Activated naive CD4-positive, alpha-beta T cell treated with Interleukin-2 at 50 U/mL for 16 hours (primary cell): ENCODE data around the gene KRTAP12-1.
"Not testable (repeated sequence)": the region's sequence is repeated elsewhere in the genome, so short reads cannot be mapped to it uniquely, and the experiment has no call there.

ENCODE experiments used
- DNase-seq: peaks from one replicate; pipeline ENCODE4 v3.0.0-alpha.2; 2020

KRTAP12-1 gene

DNA sequence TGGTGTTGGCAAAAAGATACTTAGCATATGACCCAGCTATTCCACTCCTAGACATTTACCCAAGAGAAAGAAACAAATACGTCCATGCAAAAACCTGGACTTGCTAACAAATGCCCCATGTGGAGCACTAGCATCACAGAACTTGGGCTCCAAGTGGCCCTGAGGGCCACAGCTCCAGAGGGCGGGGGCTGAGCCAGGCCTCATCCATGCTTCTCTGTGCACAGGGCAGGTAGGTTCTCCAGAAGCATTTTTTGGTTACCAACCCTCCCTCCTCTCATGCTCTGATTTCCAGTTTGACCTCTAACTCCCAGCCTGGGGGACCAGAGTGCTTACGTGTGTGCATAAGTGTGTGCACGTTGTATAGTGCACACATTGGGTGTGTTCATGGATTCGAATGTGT lies 17.3 kb downstream of the KRTAP12-1 start:
- DNase-seq: no peak

DNA sequence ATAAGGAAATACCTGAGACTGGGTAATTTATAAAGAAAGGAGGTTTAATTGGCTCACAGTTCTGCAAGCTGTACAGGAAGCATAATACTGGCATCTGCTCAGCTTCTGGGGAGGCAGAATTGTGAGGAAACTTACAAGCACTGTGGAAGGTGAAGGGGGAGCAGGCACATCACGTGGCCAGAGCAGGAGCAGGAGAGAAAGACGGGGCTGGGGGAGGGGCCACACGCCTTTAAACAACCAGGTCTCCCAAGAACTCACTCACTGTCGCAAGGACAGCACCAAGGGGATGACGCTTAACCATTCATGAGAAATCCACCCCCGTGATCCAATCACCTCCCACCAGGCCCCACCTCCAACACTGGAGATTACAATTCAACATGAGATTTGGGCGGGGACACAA lies 20.4 kb downstream of the KRTAP12-1 start:
- DNase-seq: not testable (repeated sequence)

DNA sequence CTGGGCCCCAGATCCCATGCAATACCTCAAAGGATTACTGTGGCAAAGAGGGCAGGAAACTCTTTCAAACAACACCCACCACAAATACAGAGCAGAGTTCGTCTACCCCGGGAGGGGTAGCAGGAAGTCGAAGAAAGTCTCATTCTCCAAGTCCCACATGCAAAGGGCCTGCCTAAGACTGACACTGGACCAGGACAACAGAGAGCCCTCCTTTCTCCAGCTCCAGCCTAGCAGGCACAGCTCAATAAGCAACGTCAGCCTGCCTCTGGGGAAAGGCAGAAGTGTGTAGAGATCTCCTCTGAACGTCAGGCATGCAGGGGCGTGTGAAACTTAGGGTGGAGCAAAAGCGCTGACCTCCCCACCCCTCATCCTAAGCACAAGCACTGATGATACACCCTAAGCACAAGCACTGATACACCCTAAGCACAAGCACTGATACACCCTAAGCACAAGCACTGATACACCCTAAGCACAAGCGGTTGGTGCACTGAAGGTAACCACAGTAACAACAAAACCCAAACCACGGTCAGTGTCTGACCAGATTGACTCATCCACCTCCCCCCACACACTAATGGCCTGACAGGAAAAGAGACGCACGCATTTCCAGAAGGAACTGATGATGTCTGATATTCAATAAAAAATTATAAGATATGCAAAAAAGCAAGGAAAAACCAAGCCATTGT lies 22.9 kb downstream of the KRTAP12-1 start:
- no peak for DNase-seq

DNA sequence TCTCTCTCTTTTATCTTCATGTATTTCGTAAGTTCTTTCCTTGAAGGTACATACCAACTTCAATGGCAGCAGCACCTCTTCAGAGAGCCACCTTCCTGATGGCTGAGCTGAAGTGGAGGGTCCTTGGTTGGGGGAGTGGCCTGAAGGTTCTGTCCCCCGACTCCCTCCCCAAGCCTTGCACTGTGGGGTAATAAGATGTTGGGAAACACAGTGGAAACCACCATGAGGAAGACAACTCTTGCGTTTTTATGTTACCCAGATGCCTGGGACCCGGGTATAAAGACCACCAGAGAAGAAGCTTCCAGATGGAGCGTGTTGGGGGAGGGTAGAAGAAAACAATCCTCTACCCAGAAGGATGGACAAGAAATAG lies 23.4 kb downstream of the KRTAP12-1 start:
- DNase-seq: no peak

DNA sequence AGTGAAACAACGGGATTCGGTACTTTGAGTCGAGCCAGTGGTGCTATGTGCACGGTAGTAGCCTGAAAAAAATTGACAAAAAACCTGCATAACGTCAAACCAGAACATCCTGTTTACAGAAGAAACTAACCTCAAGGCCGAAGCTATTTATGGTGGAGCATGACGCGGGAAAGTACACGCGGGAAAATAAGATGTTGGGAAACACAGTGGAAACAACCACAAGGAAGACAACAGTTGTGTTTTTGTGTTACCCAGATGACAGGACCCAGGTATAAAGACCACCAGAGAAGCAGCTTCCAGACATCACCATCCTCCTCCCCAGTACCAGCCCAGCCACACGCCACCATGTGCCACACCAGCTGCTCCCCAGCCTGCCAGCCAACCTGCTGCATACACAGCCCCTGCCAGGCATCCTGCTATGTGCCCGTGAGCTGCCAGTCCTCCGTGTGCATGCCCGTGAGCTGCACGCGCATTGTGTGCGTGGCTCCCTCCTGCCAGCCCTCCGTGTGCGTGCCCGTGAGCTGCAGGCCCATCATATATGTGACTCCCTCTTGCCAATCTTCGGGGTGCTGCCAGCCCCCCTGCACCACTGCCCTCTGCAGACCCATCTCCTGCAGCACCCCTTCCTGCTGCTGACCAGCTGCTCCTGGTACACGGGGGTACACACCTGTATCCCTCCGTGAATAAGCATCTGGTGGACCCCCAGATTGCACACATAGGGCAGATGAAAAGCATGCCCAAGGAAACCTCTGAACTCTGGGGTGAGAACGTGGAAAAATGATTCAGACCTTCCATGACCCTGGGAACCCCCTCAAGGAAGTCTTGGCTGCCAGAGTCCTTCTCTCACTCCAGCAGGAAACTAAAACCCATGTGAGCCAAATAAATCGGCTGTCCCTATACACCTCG lies 24.1 kb downstream of the KRTAP12-1 start, which contains the start of gene KRTAP12-3:
Gene KRTAP12-3 (plus strand): TSS at position 298 of the 906 bp plus-strand sequence. CDS start 48 bp downstream, at position 346.
- peak; percentile 33 for DNase-seq

DNA sequence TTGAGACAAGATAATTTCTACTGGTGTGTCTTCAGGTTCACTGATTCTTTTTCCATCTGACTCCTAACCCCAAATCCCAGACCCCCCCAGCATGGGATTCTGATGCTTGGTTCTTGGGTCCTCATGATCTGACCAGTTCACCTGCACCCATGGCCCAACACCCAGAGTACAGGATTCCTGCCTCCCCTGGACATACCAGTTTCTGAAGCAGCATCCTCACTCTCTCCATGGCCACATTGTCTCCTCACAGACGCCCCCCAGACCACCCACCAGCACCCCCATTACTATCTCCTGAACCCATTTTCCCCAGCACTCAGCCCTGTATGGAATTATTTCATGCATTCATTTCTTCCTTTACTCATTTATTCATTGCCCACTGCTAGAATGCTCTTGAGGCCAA lies 25.1 kb downstream of the KRTAP12-1 start:
- DNase-seq: no peak

DNA sequence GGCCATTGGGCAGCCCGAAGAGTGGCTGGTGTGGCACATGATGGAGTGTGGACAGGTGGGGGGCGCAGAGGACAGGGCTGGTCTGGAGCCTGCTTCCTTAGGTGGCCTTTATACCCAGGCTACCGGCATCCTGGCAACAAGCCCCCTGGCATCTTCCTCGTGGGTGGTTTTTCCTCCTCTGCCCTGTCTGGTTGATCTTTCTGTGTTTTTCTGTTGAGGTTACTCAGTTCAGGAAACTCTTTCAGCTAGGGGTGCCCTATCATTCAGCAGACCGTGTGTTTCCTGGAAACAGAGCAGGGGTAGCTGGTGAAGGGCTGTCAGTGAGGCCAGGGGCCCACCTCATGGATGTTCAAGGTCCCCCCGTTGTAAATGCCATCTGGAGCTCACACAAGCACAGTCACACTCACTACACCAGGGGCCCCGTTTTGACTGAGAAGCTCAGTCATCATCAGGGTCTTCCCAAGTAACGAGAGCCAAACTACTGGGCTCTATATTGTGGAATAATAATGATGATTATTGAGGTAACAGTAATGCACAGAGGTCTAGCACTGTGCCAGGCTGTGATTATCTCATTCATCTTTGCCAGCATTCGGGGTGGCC lies 27.3 kb downstream of the KRTAP12-1 start, which contains the start of gene KRTAP12-4:
Gene KRTAP12-4 (minus strand): TSS at position 84 of the 600 bp plus-strand sequence. CDS start 45 bp downstream, at position 39.
- DNase-seq: no peak

DNA sequence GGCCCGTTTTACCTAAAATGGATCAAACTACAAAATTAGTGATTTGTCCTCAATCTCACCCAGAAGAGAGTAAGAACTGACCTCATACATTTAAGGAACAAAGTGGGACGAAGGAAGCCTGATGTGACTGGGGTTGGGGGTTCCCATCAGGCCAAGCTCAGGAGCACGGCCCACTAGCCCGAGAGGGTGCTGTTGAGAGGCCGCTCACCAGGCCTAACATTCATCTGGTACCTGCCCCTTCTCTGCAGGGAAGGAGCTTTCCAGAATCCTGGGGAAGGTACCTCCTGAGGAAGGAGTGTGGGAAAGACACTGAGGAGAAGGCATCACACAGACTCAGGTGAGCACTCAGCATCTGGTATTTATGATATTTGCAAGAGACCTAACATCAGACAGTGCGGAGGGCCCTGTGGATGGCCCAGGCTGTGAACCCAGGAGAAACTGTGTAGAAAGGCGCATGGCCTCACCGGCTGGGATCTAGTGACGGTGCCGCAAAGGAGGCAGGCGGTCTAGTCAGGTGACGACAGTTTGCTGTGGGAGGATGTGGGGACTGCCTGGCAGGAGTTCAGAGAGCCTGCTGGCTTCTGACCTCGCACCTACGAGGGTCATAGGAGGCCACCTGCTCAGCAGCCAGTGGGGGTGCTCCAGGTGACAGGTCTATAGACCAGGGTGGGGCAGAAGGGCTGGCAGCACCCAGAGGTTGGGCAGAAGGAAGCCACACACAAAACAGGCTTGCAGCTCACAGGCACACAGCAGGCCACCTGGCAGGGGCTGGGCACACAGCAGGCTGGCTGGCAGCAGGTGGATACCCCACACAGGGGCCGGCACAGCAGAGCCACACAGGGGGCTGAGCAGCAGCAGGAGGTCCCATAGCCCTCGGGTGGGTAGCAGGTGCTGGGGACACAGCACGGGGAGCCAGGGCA lies 28.0 kb downstream of the KRTAP12-1 start:
- peak; percentile 47 for DNase-seq

DNA sequence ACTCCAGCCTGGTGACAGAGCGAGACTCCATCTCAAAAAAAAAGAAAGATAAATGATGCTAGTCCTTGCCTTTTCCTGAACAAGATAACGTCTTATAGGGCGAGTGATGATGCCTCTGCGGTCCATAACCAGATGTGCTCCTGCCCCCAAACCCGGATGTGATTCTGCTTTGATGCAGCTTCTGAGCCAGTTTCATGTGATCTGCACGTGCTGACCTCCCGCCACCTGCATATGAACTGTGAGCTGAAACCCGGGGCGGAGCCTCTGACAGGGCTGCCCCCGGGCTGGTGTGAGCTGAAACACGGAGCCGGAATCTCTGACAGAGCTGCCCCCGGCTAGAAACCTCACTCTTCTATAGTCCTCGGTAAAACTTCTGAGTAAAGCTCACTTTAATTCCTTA lies 28.8 kb downstream of the KRTAP12-1 start:
- DNase-seq: no peak

DNA sequence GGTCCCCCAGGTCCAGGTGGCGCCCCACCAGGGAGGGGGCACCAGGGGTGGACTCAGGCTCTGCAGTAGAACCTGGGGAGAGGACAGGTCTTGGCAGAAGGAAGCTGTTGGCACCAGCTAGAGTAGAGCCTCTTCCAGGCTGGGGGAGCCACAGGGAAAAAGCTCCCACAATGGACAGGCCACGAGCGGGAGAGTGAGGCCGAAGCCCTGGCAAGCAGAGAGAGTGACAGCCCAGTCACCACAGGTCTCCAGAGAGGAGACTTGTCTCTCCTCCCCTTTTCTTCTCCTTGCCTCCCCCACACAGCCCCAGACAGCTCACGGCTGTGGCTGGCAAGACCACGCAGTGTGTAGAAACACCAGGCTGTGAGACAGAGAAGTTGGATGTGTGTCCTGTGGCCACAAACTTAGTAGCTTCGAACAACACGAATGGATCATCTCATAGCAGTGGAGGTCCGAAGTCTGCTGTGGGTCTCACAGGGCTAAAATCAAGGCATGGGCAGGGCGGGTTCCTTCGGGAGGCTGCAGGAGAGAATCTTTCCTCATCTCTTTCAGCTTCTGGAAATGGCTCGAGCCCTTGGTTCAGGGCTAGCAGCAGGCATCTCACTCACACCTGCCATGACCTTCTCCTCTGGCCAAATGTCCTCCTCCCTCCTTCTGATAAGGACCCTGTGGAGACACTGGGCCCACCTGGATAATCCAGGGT lies 30.8 kb downstream of the KRTAP12-1 start:
- DNase-seq: no peak

DNA sequence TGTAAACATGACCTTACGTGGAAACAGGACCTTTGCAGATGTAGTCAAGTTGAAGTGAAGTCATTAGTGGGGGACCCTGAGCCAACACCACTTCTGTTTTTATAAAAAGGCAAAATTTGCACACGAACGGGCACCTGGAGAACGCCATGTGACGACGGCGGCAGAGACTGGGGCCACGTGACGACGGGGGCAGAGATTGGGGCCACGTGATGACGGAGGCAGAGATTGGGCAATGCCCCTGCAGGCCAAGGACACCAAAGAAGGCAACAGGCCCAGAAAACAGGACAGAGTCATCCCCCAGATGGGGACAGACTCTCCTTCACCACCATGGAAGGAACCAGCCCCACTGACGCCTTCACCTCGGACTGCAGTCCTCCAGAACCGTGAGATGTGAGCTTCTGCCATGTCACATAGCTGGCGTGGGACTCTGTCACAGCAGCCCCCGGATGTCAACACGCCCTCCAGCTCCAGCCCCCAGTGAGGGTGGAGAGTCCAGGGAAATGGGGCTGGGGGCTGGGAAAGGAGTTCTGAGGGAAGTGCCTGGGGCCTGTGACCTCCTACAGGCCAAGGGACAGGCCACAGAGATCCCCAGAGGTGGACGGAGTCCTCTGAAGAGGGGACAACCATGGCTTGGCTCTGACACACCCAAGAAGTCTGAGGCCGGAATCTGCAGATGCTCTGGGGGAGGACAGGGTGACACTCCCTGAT lies 31.5 kb downstream of the KRTAP12-1 start:
- DNase-seq: no peak

DNA sequence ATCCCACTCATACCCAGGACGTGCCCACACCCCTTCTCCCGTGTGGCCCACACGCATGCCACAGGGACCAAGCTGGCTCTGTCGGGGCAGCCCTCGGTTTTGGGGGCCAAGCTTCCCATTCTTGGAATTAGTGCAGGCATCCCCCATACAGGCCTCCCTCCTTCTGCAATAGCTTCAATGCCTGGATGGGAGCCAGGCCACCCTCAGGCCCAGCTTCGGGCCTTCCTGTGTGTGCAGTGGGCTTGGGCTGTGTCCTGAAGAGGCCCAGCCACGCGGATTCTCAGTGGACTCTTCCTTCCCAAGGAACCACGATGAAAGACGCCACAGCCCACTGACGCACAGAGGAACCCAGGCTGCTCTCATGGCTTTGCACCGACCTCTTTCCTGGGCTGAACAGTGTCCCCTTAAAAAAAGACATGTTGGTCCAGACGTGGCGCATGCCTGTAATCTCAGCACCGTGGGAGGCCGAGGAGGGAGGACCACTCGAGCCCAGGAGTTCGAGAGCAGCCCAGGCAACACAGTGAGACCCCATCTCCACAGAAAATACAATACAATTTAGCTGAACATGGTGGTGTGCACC lies 32.4 kb downstream of the KRTAP12-1 start:
- DNase-seq: no peak

DNA sequence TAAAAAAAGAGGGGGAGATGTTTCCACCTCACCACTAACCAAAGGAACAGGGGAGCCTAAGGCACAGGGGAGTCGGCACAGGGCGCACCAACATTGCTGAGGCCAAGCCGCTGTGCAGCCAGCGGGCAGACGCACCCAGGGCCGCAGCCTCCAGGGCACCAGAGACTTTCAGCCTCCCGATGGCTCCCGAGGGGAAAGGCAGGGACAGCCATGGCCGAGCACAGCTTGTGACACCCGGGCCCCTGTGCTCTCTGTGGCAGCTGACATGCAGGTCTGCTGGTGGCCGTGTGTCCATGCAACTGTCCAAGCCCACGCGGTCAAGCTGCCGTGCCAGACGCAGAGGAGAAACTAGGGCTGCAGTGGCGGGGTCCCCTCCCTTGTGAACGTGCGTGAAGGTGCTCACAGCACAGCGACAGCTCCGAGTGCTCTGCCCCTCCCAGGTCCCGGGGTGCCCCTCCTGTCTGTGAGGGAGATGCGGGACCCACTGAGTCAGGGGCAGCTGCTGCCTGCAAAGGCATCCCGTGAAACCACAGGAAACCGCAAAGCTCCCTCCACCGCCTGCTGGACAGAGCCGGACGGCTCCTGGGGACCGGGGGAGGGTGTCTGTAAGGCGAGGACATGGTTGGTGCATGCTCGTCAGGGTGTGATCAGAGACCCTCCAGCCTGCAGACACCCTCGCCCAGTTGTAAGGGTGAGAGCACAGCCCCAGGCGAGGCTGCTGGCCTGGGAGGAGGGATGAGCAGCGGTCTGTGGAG lies 33.2 kb downstream of the KRTAP12-1 start:
- no peak for DNase-seq

DNA sequence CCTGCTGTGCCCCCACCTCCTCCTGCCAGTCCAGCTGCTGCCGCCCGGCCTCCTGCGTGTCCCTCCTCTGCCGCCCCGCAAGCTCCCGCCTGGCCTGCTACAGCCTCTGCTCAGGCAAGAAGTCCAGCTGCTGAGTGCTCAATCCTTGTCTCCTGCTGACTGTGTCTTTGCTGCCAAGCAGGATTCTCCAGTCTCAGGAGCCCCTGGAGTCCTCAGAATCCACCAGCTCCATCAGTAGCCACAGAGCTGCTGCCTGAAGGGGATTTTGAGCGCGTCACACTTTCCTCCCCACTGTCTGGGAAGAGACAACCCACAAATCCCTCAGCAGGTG lies 34.8 kb downstream of the KRTAP12-1 start:
- no peak for DNase-seq

DNA sequence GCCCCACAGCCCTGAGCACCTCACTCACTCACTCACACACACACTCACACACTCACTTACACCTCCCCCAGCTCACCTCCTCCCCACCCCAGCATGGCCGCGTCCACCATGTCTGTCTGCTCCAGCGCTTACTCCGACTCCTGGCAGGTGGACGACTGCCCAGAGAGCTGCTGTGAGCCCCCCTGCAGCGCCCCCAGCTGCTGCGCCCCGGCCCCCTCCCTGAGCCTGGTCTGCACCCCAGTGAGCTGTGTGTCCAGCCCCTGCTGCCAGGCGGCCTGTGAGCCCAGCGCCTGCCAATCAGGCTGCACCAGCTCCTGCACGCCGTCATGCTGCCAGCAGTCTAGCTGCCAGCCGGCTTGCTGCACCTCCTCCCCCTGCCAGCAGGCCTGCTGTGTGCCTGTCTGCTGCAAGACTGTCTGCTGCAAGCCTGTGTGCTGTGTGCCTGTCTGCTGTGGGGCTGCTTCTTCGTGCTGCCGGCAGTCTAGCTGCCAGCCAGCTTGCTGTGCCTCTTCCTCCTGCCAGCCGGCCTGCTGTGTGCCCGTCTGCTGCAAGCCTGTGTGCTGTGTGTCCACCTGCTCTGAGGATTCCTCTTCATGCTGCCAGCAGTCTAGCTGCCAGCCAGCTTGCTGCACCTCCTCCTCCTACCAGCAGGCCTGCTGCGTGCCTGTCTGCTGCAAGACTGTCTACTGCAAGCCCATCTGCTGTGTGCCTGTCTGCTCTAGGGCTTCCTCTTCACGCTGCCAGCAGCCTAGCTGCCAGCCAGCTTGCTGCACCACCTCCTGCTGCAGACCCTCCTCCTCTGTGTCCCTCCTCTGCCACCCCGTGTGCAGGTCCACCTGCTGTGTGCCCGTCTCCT lies 35.4 kb downstream of the KRTAP12-1 start, which contains the start of gene KRTAP10-11:
Gene KRTAP10-11 (plus strand): TSS at position 49 of the 856 bp plus-strand sequence. CDS start 45 bp downstream, at position 94.
- not testable (repeated sequence) for DNase-seq

DNA sequence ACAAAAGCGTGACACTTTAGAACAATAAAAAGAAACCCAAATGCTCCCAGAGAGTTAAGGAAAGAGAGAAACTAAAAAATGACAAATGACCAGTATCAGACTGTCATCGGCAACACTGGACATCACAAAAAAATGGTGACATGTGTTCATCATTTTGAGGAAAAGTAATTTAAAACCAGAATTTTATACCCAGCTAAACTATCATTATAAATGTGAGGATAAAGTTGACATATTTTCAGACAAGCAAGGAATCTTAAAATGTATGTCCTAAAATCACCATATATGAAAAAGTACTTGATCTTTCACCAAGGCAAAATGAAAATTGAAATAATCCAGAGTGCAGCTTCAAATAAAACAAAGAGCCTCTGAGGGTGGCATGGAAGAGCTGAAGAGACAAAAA lies 37.1 kb downstream of the KRTAP12-1 start:
- no peak for DNase-seq

DNA sequence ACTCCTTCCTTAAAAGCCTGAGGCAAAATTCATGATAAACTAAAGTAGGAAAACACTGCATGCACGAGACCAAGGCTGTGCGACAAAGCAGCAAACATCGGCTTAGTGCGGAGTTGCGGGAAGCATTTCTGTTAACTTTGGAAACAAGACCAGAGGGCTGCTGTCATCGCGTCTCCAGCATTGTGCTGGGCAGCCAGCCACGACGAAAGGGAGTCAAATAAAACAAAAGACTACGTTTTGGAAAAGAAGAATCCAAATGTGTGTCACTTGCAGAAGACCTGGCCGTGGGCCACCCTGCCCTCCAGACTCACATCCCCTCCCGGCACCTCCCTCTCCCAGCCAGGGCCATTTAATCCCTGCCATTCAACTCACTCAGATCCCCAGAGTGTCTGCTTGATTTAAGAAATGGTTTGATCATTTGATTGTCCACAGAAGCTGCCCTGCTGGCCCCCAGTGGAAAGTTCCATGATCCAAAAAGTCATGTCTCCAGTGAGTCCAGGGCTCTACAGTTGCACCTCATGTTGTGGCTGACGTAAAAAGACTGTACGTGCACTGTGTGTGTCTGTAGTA lies 38.1 kb downstream of the KRTAP12-1 start:
- no peak for DNase-seq

DNA sequence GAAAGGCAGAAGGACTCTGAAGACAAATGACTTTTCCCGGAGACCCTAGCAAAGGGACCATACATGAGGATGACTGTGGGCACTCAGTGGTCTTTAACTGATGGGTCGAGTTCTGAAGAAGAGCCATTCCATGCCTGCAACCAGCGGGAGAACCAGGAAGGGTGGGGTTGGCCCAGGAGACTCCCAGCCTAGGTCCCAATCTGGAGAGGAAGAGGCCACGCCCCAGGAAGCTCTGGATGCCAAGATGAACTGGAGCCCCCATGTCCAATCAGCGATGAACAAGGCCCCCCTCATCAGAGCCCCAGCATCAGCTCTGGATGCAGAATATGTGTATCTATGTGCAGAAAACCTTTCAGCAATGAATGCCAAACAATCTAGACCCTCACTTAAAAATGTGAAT lies 41.2 kb downstream of the KRTAP12-1 start:
- DNase-seq: no peak

DNA sequence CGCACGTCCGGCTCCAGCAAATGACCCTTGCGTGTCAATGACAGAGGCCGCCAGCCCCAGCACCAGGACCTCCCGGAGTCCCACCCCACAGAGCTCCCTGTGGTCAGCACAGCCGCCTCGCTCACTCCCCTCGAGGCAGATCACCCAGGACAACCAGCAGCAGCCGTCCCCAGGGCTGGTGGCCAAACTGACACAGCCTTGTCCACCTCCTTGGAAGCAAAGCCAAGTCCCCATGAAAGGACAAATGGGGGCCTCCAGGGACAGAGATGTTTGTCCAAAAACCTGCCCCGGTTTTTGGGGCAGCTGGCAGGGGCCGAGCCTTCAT lies 42.7 kb downstream of the KRTAP12-1 start:
- no peak for DNase-seq
